Muscle of leg (tissue), 11 donors: ENCODE measurements around the gene KCNB1. TPM values are rescaled to one million over a fixed set of nuclear protein-coding genes. Genes with fewer than 3 reads are reported as not detected.
"Not testable (repeated sequence)": the region's sequence is repeated elsewhere in the genome, so short reads cannot be mapped to it uniquely, and the experiment has no call there.

Experiments used
- DNase-seq: peaks from one replicate; pipeline ENCODE4 v3.0.0; 2013
- H3K27ac ChIP-seq: one replicate; pipeline ENCODE4 v1.5.1; 2013; ENCODE audit warnings: mild to moderate bottlenecking, low read length, control low read depth
- H3K27me3 ChIP-seq: one replicate; pipeline ENCODE4 v1.6.1; 2013; ENCODE audit warnings: low read length; ENCODE audit not compliant: control insufficient read depth, insufficient read depth
- H3K36me3 ChIP-seq: one replicate; pipeline ENCODE4 v1.6.1; 2013; ENCODE audit warnings: low read length; ENCODE audit not compliant: control insufficient read depth, insufficient read depth
- H3K4me1 ChIP-seq: one replicate; pipeline ENCODE4 v1.6.1; 2013; ENCODE audit warnings: low read length; ENCODE audit not compliant: control insufficient read depth, insufficient read depth
- H3K4me3 ChIP-seq: one replicate; pipeline ENCODE4 v1.5.1; 2013; ENCODE audit warnings: low read length, control low read depth
- H3K9me3 ChIP-seq: replicated peaks from 2 replicates; pipeline ENCODE4 v1.6.1; 2013; ENCODE audit warnings: low read depth, low read length; ENCODE audit not compliant: control insufficient read depth
- WGBS: methylation state at CpG from one replicate; pipeline ENCODE4 v1.1.5; 2013; ENCODE audit warnings: missing lambda C conversion rate; ENCODE audit not compliant: insufficient coverage; 5-methylcytosine and 5-hydroxymethylcytosine counted together
- polyA plus RNA-seq, 8 donors: library from polyadenylated mRNA; unstranded; fragments of 120-200 nt; gene quantifications; one replicate each; pipeline versions ENCODE4 v1.2.1 to v1.2.3, GENCODE V29; 2013; ENCODE audit warnings: inconsistent platforms in 1 of 8, low replicate concordance in 1 of 8; ENCODE audit not compliant: insufficient read length in 8 of 8, insufficient read depth in 1 of 8
- total RNA-seq: library from RNA; stranded (reverse); fragments of 120-200 nt; gene quantifications from one replicate; pipeline ENCODE4 v1.2.4, GENCODE V29; 2013

Gene KCNB1
- total and polyA plus RNA-seq, 9 donors = 2.7 to 8.7 (median 5.4) TPM

DNA sequence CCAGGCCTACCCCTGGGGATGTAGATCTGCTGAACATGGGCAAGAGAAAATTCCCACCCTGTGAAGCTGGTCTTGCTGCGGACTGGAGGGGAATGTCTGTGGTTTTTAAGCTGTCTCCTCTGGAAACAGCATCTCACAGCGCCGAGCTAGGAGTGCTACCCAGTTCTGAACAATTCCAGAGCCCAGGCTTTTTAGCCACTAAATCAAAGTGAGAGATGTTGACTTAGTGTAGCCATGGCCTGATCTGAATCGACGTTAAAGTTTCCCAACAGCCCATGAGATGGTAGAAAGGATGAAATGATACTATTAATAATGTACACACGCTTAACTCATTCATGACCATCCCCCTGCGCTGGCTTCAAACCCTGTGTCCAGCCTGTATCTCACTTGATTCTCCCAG lies 63.7 kb downstream of the KCNB1 start:
- peaks cover 5% of the 10 kb centered on the region for H3K27me3 ChIP-seq
- H3K4me1 ChIP-seq = peaks cover 25% of the 10 kb centered on the region
- no peak overlapping the region for H3K4me3 ChIP-seq
- no peaks in the 10 kb centered on the region for H3K36me3 ChIP-seq
- WGBS = 46% methylated on average over 3 of the region's 7 CpGs
- H3K9me3 ChIP-seq = no peaks in the 10 kb centered on the region
- no peak overlapping the region for H3K27ac ChIP-seq
- no peak for DNase-seq

DNA sequence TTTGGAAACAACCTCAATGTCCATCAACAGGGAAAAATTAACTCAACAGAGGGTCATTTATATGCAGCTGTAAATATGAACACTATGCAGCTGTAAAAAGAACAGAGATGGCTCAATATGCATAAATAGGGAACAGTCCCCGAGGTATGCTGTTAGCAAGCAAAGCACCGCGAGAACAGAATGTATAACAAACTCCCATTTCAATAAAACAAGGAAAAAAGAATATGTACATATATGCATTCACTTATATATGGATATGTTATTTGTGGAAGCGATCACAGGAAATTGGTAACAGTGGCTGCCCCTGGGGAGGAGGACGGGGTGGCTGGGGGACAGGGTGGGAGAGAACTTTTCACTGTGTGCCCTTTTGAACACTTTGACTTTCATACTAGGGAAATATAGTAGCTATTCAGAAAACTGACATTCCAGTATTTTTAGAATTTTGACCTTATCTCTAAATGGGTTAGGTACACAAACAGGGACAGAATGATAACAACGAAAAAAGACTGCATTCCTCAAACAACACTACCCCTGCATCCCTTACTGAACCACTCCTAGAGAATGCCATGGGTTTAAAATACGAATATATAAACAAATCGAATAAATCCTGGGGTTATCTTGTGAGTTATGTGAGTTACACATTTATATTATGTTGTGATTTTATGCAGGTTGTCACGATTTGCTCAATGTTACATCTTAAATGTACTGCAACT lies 64.5 kb downstream of the KCNB1 start:
- no peak for DNase-seq
- no peak overlapping the region for H3K27ac ChIP-seq
- no CpG with 5 or more reads among the region's 9 CpGs for WGBS
- no peaks in the 10 kb centered on the region for H3K9me3 ChIP-seq
- peaks cover 25% of the 10 kb centered on the region for H3K4me1 ChIP-seq
- no peaks in the 10 kb centered on the region for H3K36me3 ChIP-seq
- no peak overlapping the region for H3K4me3 ChIP-seq
- H3K27me3 ChIP-seq = peaks cover 6% of the 10 kb centered on the region

DNA sequence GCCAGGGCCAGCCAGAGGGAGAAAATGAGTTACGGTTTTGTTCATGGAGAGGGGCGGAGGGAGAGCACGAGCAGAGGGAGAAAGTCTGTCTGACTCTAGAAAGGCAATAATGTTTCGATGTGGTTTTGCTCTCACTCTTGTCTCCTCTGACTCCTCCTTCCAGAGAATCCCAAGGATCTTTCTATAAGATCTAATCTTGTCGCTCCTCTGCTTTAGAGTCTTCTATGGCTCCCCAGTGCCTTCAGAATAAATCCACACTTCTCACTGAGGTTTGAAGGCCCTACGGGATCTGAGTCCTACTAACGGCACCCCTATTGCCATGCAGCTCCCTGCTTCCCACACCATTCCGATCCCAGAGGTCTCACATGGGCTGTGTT lies 66.8 kb downstream of the KCNB1 start:
- Histone ChIP-seq H3K27ac (no peak overlapping the region), H3K4me1 (peaks cover 14% of the 10 kb centered on the region), H3K9me3 (no peaks in the 10 kb centered on the region), H3K27me3 (peaks cover 8% of the 10 kb centered on the region), H3K4me3 (no peak overlapping the region), H3K36me3 (no peaks in the 10 kb centered on the region)
- WGBS = 69% methylated on average over 8 of the region's 8 CpGs
- no peak for DNase-seq

DNA sequence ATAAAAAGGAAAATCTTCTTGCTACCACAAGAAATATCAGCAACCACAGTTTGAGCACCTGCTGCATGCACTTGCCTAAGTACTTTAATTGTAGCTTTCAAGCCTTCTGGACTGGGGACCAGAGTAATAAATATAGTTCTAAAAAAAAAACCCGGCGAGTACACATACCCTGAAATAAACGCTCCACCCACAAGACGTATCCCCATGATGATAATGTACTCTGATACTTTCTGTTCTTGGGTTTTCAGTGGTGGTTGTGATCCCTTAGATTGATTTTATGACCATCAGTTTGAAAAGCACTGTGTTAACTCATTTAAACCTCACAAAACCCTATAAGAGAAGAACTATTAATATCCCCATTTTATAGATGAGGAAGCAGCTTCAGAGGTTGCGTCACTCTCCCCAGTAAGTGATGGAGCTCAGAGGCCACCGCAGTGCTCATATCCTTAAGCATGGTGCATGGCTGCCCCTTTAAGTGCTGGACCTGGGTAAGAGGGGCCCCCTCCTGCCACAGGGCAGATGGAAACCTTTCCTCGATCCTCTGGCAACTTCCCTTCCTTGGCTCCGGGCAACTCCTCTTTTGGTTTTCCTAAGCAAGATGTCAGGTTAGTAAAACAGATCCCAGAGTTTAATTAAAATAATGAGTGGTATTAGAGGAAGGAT lies 67.3 kb downstream of the KCNB1 start:
- Histone ChIP-seq H3K4me1 (peaks cover 12% of the 10 kb centered on the region), H3K36me3 (no peaks in the 10 kb centered on the region), H3K27me3 (peaks cover 8% of the 10 kb centered on the region), H3K27ac (no peak overlapping the region), H3K9me3 (no peaks in the 10 kb centered on the region), H3K4me3 (no peak overlapping the region)
- WGBS = 20% methylated on average over 1 of the region's 8 CpGs
- no peak for DNase-seq

DNA sequence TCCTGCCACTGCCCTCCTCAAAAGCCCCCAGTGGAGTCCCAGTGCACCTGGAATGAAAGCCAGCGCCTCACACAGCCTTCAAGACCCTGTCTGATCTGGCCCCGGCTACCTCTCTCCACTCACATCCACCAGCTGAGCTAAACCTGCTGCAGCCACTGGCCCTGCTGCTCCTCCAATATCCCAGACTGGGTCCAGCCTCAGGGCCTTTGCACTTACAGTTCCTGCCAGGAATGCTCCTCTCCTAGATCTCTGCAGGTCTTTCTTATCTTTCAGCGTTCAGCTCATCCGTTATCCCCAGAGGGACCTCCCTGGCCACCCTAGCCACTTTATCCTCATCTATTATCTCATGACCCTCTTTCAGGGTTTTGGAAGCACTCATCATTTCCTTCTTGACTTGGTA lies 68.8 kb downstream of the KCNB1 start:
- Histone ChIP-seq H3K27ac (no peak overlapping the region), H3K36me3 (no peaks in the 10 kb centered on the region), H3K4me3 (no peak overlapping the region), H3K27me3 (peaks cover 8% of the 10 kb centered on the region), H3K4me1 (peaks cover 17% of the 10 kb centered on the region), H3K9me3 (no peaks in the 10 kb centered on the region)
- WGBS = 89% methylated on average over 4 of the region's 4 CpGs
- no peak for DNase-seq

DNA sequence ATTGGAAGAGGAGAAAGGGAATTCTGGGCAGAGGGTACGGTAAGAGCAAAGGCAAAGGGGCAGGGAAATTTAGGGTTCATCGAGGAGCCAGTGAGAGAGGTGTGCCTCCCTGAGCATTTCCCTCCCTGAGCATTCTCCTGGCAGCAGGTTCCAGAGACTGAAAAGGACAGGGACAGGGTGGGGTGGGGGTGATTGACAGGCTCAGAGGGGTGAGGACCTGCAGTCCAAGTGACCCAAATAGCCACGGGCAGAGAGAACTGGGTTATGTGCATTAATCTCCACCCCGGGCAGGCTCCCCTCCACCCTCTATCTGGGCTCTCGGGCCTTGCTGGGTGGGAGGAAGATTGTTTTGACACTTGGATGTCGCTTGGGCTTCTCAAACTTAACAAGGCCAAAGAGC lies 69.5 kb downstream of the KCNB1 start:
- DNase-seq = no peak
- Histone ChIP-seq H3K4me1 (peaks cover 17% of the 10 kb centered on the region), H3K9me3 (no peaks in the 10 kb centered on the region), H3K27me3 (peaks cover 8% of the 10 kb centered on the region), H3K4me3 (no peak overlapping the region), H3K36me3 (no peaks in the 10 kb centered on the region), H3K27ac (no peak overlapping the region)
- 81% methylated on average over 2 of the region's 6 CpGs for WGBS

DNA sequence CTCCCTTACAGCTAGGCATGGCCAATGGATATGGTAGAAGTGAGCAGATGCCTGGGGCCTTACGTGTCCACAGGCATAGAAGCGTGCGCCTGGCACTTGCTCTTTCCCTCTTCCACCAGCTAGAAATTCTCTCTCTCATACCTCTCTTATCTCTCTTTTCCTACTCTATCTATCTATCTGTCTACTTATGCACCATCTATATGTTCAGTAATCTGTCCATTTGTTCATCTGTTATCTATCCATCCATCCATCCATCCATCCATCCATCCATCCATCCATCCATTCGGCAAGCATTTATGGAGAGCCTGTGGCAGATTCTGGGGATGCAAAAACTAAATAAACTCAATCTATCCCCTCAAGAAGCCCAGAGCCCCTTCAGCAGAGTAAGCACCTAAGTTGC lies 70.2 kb downstream of the KCNB1 start:
- no peaks in the 10 kb centered on the region for H3K9me3 ChIP-seq
- H3K27me3 ChIP-seq = peaks cover 8% of the 10 kb centered on the region
- no peaks in the 10 kb centered on the region for H3K36me3 ChIP-seq
- H3K27ac ChIP-seq = no peak overlapping the region
- no peak overlapping the region for H3K4me3 ChIP-seq
- no peak for DNase-seq
- WGBS = 96% methylated on average over 4 of the region's 4 CpGs
- peaks cover 17% of the 10 kb centered on the region for H3K4me1 ChIP-seq

DNA sequence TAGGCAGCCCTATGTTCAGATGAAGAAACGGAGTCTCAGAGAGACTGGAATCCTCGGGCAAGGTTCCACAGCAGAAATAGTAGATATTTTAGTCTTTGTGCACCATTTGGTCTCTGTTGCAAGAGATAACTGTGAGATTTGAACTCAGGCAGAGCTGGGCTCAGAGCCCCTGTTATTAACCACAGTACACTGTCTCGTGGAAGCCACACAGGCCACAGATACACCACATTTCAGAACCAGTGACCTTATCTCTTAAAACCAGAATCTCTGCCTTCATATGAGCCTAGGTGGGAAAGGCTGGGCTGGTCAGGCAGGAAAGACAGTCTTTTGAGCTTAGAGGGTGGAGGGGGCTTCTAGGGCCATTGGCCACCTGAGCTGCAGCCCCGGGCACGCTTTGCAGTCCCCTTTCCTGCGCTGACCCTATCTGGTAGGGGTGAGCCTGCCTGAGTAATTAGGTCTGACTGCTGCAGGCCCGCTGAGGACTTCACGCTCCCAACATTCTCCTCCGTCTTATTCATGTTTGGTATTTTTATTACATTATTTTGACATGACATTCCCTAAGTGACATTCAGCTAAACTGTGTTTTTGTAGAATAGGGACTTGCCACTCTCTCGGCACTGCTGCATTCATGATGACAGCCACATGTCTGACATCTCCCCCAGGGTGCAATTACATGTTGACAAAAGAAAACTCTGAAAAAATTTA lies 71.1 kb downstream of the KCNB1 start:
- H3K36me3 ChIP-seq = no peaks in the 10 kb centered on the region
- WGBS = 52% methylated on average over 4 of the region's 10 CpGs
- DNase-seq = no peak
- H3K4me3 ChIP-seq = no peak overlapping the region
- H3K27me3 ChIP-seq = peaks cover 8% of the 10 kb centered on the region
- H3K4me1 ChIP-seq = peaks cover 17% of the 10 kb centered on the region
- no peaks in the 10 kb centered on the region for H3K9me3 ChIP-seq
- H3K27ac ChIP-seq = no peak overlapping the region

DNA sequence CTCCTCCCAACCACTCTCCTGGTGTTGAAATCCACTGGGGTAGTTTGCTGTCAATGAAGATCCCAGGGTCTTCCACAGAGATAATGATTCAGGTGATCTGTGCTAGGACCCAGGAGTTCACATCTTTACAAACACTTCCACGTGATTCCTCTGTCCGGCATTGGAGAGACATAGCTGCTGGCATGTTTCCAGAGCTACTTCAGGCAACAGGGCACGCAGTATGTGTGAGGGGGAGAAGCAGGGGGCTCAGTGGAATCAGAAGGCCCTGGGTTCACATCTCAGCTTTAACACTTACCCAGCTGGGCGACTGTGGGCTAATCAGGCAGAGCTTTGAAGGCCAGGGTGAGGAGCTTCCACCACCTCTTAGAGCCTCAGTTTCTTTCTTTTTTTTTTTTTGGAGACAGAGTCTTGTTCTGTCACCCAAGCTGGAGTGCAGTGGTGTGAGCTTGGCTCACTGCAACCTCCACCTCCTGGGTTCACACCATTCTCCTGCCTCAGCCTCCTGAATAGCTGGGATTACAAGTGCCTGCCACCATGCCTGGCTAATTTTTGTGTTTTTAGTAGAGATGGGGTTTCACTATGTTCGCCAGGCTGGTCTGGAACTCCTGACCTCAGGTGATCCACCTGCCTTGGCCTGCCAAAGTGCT lies 72.4 kb downstream of the KCNB1 start:
- WGBS = 0% methylated on average over 1 of the region's 5 CpGs
- H3K9me3 ChIP-seq, H3K4me3 ChIP-seq, H3K36me3 ChIP-seq, H3K27ac ChIP-seq, H3K27me3 ChIP-seq: not testable (repeated sequence)
- peaks cover 13% of the 10 kb centered on the region for H3K4me1 ChIP-seq
- peak; percentile 39 for DNase-seq
